Suprapubic skin (tissue), 4 donors: ENCODE data around the gene SIK2. TPM values are rescaled to one million over a fixed set of nuclear protein-coding genes. Genes with fewer than 3 reads are reported as not detected.

ENCODE experiments used
- DNase-seq, 2 donors: peaks; one replicate each; pipeline ENCODE4 v3.0.0-alpha.2; 2019; ENCODE audit warnings: low spot score in 2 of 2
- H3K27ac ChIP-seq: fragments of 200-600 bp; sonication (generic); one replicate; pipeline ENCODE4 v1.5.1; 2019
- H3K27me3 ChIP-seq: fragments of 200-600 bp; sonication (generic); one replicate; pipeline ENCODE4 v1.5.1; 2019
- H3K36me3 ChIP-seq: fragments of 200-600 bp; sonication (generic); one replicate; pipeline ENCODE4 v1.5.1; 2019
- H3K4me1 ChIP-seq: fragments of 200-600 bp; sonication (generic); one replicate; pipeline ENCODE4 v1.5.1; 2019
- H3K4me3 ChIP-seq: fragments of 200-600 bp; sonication (generic); one replicate; pipeline ENCODE4 v1.5.1; 2019; ENCODE audit warnings: mild to moderate bottlenecking
- H3K9me3 ChIP-seq: fragments of 200-600 bp; sonication (generic); one replicate; pipeline ENCODE4 v1.5.1; 2019
- CTCF ChIP-seq, 2 donors: fragments of 200-600 bp in 1 of 2; fragments of 450-650 bp in 1 of 2; sonication (generic) in 1 of 2; IDR thresholded peaks; one replicate each; pipeline ENCODE4 v1.5.1; 2016 to 2019; ENCODE audit warnings: antibody characterized with exemption in 2 of 2, mild to moderate bottlenecking in 1 of 2, moderate library complexity in 1 of 2
- EP300 ChIP-seq: sonication (generic); formaldehyde crosslinking; IDR thresholded peaks from one replicate; pipeline ENCODE4 v1.6.1; 2017; ENCODE audit warnings: antibody characterized with exemption
- POLR2A ChIP-seq, 2 donors: fragments of 450-650 bp; IDR thresholded peaks; one replicate each; pipeline ENCODE4 v1.6.1; 2017; ENCODE audit warnings: antibody characterized with exemption in 2 of 2, mild to moderate bottlenecking in 2 of 2, moderate library complexity in 2 of 2
- POLR2AphosphoS5 ChIP-seq, 3 donors: sonication (generic); formaldehyde crosslinking; IDR thresholded peaks; one replicate each; pipeline ENCODE4 v1.6.1; 2017; ENCODE audit warnings: antibody characterized with exemption in 3 of 3
- WGBS: methylation state at CpG from one replicate; pipeline ENCODE4 v1.1.5; 2018; 5-methylcytosine and 5-hydroxymethylcytosine counted together
- total RNA-seq, 4 donors: library from RNA; depleted of rRNA; stranded (reverse); fragments of >200 nt; gene quantifications; one replicate each; pipeline ENCODE4 v1.1.0, GENCODE V29; 2016

The SIK2 gene
- total RNA-seq, 4 donors from 2014 or later: 13.9 to 29.0 (median 25.1) TPM

GRCh38 chr11:111572581-111572980 lies 29.7 kb upstream of the SIK2 start:
- H3K9me3 ChIP-seq: no peaks in the 10 kb centered on the region
- H3K4me1 ChIP-seq: peaks cover 22% of the 10 kb centered on the region
- no peak overlapping the region for H3K4me3 ChIP-seq
- no peaks in the 10 kb centered on the region for H3K27me3 ChIP-seq
- H3K36me3 ChIP-seq: no peaks in the 10 kb centered on the region
- no peak overlapping the region for H3K27ac ChIP-seq
- no peak for DNase-seq
- TF ChIP-seq CTCF (IDR thresholded peaks at IDR 0.05) (no peak), POLR2AphosphoS5 (IDR thresholded peaks at IDR 0.05) (no peak)
- WGBS: 87% methylated on average over 3 of the region's 3 CpGs

- peak overlapping the region; percentile 15 for H3K4me3 ChIP-seq
- H3K27ac ChIP-seq: peak overlapping the region; percentile 53
- WGBS: 20% methylated on average over 4 of the region's 4 CpGs
- no peak for DNase-seq
- no peaks in the 10 kb centered on the region for H3K9me3 ChIP-seq
- TF ChIP-seq CTCF (IDR thresholded peaks at IDR 0.05) (no peak), EP300 (no peak), POLR2AphosphoS5 (IDR thresholded peaks at IDR 0.05) (no peak), POLR2A (IDR thresholded peaks at IDR 0.05) (no peak)
- H3K36me3 ChIP-seq: no peaks in the 10 kb centered on the region
- H3K27me3 ChIP-seq: no peaks in the 10 kb centered on the region
- peaks cover 22% of the 10 kb centered on the region for H3K4me1 ChIP-seq
Measured at GRCh38 chr11:111573821-111574249, 28.4 kb upstream of the SIK2 start.

GRCh38 chr11:111574373-111575225 lies 27.6 kb upstream of the SIK2 start:
- H3K27ac ChIP-seq: peak overlapping the region; percentile 53
- H3K4me1 ChIP-seq: peaks cover 22% of the 10 kb centered on the region
- H3K27me3 ChIP-seq: no peaks in the 10 kb centered on the region
- H3K36me3 ChIP-seq: no peaks in the 10 kb centered on the region
- no peak for DNase-seq
- WGBS: 43% methylated on average over 7 of the region's 7 CpGs
- H3K4me3 ChIP-seq: peak overlapping the region; percentile 15
- TF ChIP-seq POLR2A (IDR thresholded peaks at IDR 0.05) (no peak), EP300 (no peak)
- H3K9me3 ChIP-seq: no peaks in the 10 kb centered on the region

GRCh38 chr11:111575740-111576139 lies 26.5 kb upstream of the SIK2 start:
- Histone ChIP-seq H3K27ac (no peak overlapping the region), H3K4me1 (peaks cover 22% of the 10 kb centered on the region), H3K9me3 (no peaks in the 10 kb centered on the region), H3K4me3 (no peak overlapping the region), H3K27me3 (no peaks in the 10 kb centered on the region), H3K36me3 (no peaks in the 10 kb centered on the region)
- WGBS: 94% methylated on average over 6 of the region's 6 CpGs
- no peak for DNase-seq
- TF ChIP-seq CTCF (IDR thresholded peaks at IDR 0.05) (no peak), EP300 (no peak), POLR2AphosphoS5 (IDR thresholded peaks at IDR 0.05) (no peak), POLR2A (IDR thresholded peaks at IDR 0.05) (no peak)

- no peaks in the 10 kb centered on the region for H3K27me3 ChIP-seq
- no peaks in the 10 kb centered on the region for H3K9me3 ChIP-seq
- no peak overlapping the region for H3K4me3 ChIP-seq
- 77% methylated on average over 4 of the region's 4 CpGs for WGBS
- DNase-seq: no peak
- peaks cover 11% of the 10 kb centered on the region for H3K4me1 ChIP-seq
- no peak for TF ChIP-seq EP300
- no peaks in the 10 kb centered on the region for H3K36me3 ChIP-seq
- no peak overlapping the region for H3K27ac ChIP-seq
Measured at GRCh38 chr11:111577821-111578220, 24.4 kb upstream of the SIK2 start.

GRCh38 chr11:111581341-111581740 lies 20.9 kb upstream of the SIK2 start:
- no peak for DNase-seq
- Histone ChIP-seq H3K36me3 (no peaks in the 10 kb centered on the region), H3K27me3 (no peaks in the 10 kb centered on the region), H3K4me1 (no peaks in the 10 kb centered on the region), H3K4me3 (no peak overlapping the region), H3K27ac (no peak overlapping the region), H3K9me3 (no peaks in the 10 kb centered on the region)
- no peak for TF ChIP-seq CTCF (IDR thresholded peaks at IDR 0.05)
- no peak for TF ChIP-seq EP300
- TF ChIP-seq POLR2A (IDR thresholded peaks at IDR 0.05): no peak
- no peak for TF ChIP-seq POLR2AphosphoS5 (IDR thresholded peaks at IDR 0.05)
- 100% methylated on average over 1 of the region's 1 CpG for WGBS
